ENCODE results near the gene KCTD10.

Gene KCTD10

GRCh38 chr12:109467978-109468676 lies 9.0 kb downstream of the KCTD10 start:
- Histone ChIP-seq H3K56ac (ENCODE audit: low read length) (peak overlapping the region; percentile 35), H3K27me3 (ENCODE audit: insufficient read depth, low read length, poor library complexity) (no peaks in the 10 kb centered on the region), H3K4me3 (ENCODE audit: low read length) (no peak overlapping the region), H3K23ac (ENCODE audit: low read length) (no peak overlapping the region), H2AK5ac (ENCODE audit: low read length) (no peak overlapping the region), H2BK5ac (ENCODE audit: low read length) (no peak overlapping the region), H3K4ac (ENCODE audit: low read depth, low read length) (no peak overlapping the region), H3K4me1 (ENCODE audit: control insufficient read depth, low read depth, low read length) (peaks cover 12% of the 10 kb centered on the region), H3K79me1 (ENCODE audit: low read length) (peaks cover 51% of the 10 kb centered on the region), H3K18ac (ENCODE audit: low read length) (no peak overlapping the region), H3K36me3 (ENCODE audit: control insufficient read depth, insufficient read depth, low read length) (peaks cover 6% of the 10 kb centered on the region), H4K8ac (ENCODE audit: low read depth, low read length) (no peak overlapping the region), H3K79me2 (ENCODE audit: control insufficient read depth, insufficient read depth, low read length) (peaks cover 76% of the 10 kb centered on the region), H4K5ac (ENCODE audit: low read length) (no peak overlapping the region), H2BK120ac (ENCODE audit: low read depth, low read length) (no peak overlapping the region), H3K27ac (ENCODE audit: low read depth, low read length) (no peak overlapping the region), H3K4me2 (ENCODE audit: low read length) (no peak overlapping the region), H3K9ac (ENCODE audit: low read length) (no peak overlapping the region), H2BK15ac (replicated peaks; ENCODE audit: low read depth) (no peak overlapping the region)
- DNase-seq, result peak; percentile 26
- no CpG with 5 or more reads among the region's 8 CpGs for WGBS (ENCODE audit: extremely low coverage, insufficient coverage, low lambda C conversion rate)

GRCh38 chr12:109466821-109467220 lies 10.3 kb downstream of the KCTD10 start:
- DNase-seq, result no peak
- peaks cover 6% of the 10 kb centered on the region for H3K36me3 ChIP-seq (ENCODE audit: control insufficient read depth, insufficient read depth, low read length)
- H3K4ac ChIP-seq (ENCODE audit: low read depth, low read length), result no peak overlapping the region
- H3K79me2 ChIP-seq (ENCODE audit: control insufficient read depth, insufficient read depth, low read length), result peaks cover 75% of the 10 kb centered on the region
- H4K8ac ChIP-seq (ENCODE audit: low read depth, low read length), result no peak overlapping the region
- no peak overlapping the region for H2BK5ac ChIP-seq (ENCODE audit: low read length)
- no CpG with 5 or more reads among the region's 3 CpGs for WGBS (ENCODE audit: extremely low coverage, insufficient coverage, low lambda C conversion rate)
- no peak overlapping the region for H3K56ac ChIP-seq (ENCODE audit: low read length)
- no peak overlapping the region for H3K23ac ChIP-seq (ENCODE audit: low read length)
- no peak overlapping the region for H4K5ac ChIP-seq (ENCODE audit: low read length)
- H3K27me3 ChIP-seq (ENCODE audit: insufficient read depth, low read length, poor library complexity), result no peaks in the 10 kb centered on the region
- H3K4me1 ChIP-seq (ENCODE audit: control insufficient read depth, low read depth, low read length), result peaks cover 18% of the 10 kb centered on the region
- no peak overlapping the region for H2AK5ac ChIP-seq (ENCODE audit: low read length)
- no peak overlapping the region for H2BK120ac ChIP-seq (ENCODE audit: low read depth, low read length)
- H3K4me2 ChIP-seq (ENCODE audit: low read length), result no peak overlapping the region
- H3K4me3 ChIP-seq (ENCODE audit: low read length), result no peak overlapping the region
- no peak overlapping the region for H3K18ac ChIP-seq (ENCODE audit: low read length)
- H3K79me1 ChIP-seq (ENCODE audit: low read length), result peaks cover 48% of the 10 kb centered on the region
- H3K27ac ChIP-seq (ENCODE audit: low read depth, low read length), result no peak overlapping the region
- H3K9ac ChIP-seq (ENCODE audit: low read length), result no peak overlapping the region
- no peak overlapping the region for H2BK15ac ChIP-seq (replicated peaks; ENCODE audit: low read depth)

DNA sequence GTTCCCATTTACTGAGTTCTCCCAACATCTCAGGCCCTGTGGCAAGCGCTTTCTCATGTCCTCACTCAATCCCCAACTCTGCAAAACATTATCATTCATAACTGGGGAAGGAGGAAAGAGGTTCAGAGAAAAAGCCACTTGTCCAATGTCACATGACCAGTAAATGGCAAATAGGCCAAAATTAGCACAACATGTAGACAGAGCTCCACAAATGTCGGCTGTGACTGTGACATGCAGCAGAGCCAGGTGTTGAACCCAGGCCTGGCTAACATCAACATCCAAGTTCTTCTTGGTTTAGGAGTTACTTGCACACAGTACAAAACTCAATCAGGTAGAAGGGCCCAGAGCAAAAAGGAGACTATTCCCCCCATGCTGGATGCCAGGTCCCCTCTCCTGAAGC lies 10.8 kb downstream of the KCTD10 start:
- peaks cover 23% of the 10 kb centered on the region for H3K4me1 ChIP-seq (ENCODE audit: control insufficient read depth, low read depth, low read length)
- H2BK5ac ChIP-seq (ENCODE audit: low read length), result no peak overlapping the region
- no peak overlapping the region for H4K8ac ChIP-seq (ENCODE audit: low read depth, low read length)
- H3K9ac ChIP-seq (ENCODE audit: low read length), result no peak overlapping the region
- peaks cover 53% of the 10 kb centered on the region for H3K79me1 ChIP-seq (ENCODE audit: low read length)
- no peak overlapping the region for H3K23ac ChIP-seq (ENCODE audit: low read length)
- H2BK15ac ChIP-seq (replicated peaks; ENCODE audit: low read depth), result no peak overlapping the region
- no peak overlapping the region for H2AK5ac ChIP-seq (ENCODE audit: low read length)
- no peak overlapping the region for H3K56ac ChIP-seq (ENCODE audit: low read length)
- H3K79me2 ChIP-seq (ENCODE audit: control insufficient read depth, insufficient read depth, low read length), result peaks cover 77% of the 10 kb centered on the region
- peaks cover 6% of the 10 kb centered on the region for H3K36me3 ChIP-seq (ENCODE audit: control insufficient read depth, insufficient read depth, low read length)
- DNase-seq, result no peak
- H3K4ac ChIP-seq (ENCODE audit: low read depth, low read length), result no peak overlapping the region
- H3K27me3 ChIP-seq (ENCODE audit: insufficient read depth, low read length, poor library complexity), result no peaks in the 10 kb centered on the region
- H2BK120ac ChIP-seq (ENCODE audit: low read depth, low read length), result no peak overlapping the region
- no peak overlapping the region for H3K4me2 ChIP-seq (ENCODE audit: low read length)
- H3K18ac ChIP-seq (ENCODE audit: low read length), result no peak overlapping the region
- no peak overlapping the region for H3K4me3 ChIP-seq (ENCODE audit: low read length)
- no CpG with 5 or more reads among the region's 2 CpGs for WGBS (ENCODE audit: extremely low coverage, insufficient coverage, low lambda C conversion rate)
- no peak overlapping the region for H3K27ac ChIP-seq (ENCODE audit: low read depth, low read length)
- no peak overlapping the region for H4K5ac ChIP-seq (ENCODE audit: low read length)

DNA sequence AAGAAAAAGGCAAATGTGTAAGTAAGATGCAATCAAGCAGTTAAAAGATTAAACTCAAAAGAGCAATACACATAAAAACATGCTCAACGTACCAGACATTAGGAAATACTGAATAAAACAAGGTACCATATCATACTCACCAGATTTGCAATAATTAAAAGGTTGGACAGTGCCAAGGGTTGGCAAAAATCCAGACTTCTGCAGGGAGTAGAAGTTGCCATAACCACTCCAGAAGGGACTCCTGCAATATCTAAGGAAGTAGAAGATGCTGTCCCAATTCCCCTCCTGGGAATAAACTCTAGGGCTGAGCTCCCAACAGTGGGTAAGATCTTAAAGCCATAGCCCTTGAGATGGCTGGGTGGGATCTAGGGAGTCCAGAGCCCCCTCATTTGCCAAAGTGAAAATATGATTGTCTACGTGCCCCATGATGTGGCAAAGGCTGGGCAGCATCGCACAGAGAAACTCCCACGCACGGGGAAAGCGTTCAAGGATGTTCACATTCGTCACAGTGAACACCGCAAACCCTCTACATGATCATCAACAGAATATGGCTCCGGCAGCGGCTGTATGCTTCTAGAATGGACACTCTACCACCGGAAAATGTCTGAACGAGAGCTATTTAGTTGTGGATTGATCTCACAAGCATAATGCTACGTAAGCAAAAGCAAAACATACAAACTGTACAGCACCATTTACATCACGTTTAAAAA lies 12.3 kb downstream of the KCTD10 start:
- Histone ChIP-seq H3K4me3 (ENCODE audit: low read length) (no peak overlapping the region), H3K79me2 (ENCODE audit: control insufficient read depth, insufficient read depth, low read length) (peaks cover 75% of the 10 kb centered on the region), H4K5ac (ENCODE audit: low read length) (no peak overlapping the region), H2AK5ac (ENCODE audit: low read length) (no peak overlapping the region), H2BK15ac (replicated peaks; ENCODE audit: low read depth) (no peak overlapping the region), H3K23ac (ENCODE audit: low read length) (no peak overlapping the region), H2BK120ac (ENCODE audit: low read depth, low read length) (no peak overlapping the region), H3K9ac (ENCODE audit: low read length) (no peak overlapping the region), H3K4ac (ENCODE audit: low read depth, low read length) (no peak overlapping the region), H3K27ac (ENCODE audit: low read depth, low read length) (no peak overlapping the region), H3K4me2 (ENCODE audit: low read length) (no peak overlapping the region), H3K18ac (ENCODE audit: low read length) (no peak overlapping the region), H3K79me1 (ENCODE audit: low read length) (peaks cover 59% of the 10 kb centered on the region), H2BK5ac (ENCODE audit: low read length) (no peak overlapping the region), H3K36me3 (ENCODE audit: control insufficient read depth, insufficient read depth, low read length) (peaks cover 6% of the 10 kb centered on the region), H3K4me1 (ENCODE audit: control insufficient read depth, low read depth, low read length) (peaks cover 23% of the 10 kb centered on the region), H3K56ac (ENCODE audit: low read length) (no peak overlapping the region), H3K27me3 (ENCODE audit: insufficient read depth, low read length, poor library complexity) (no peaks in the 10 kb centered on the region), H4K8ac (ENCODE audit: low read depth, low read length) (no peak overlapping the region)
- no CpG with 5 or more reads among the region's 14 CpGs for WGBS (ENCODE audit: extremely low coverage, insufficient coverage, low lambda C conversion rate)
- DNase-seq, result no peak

DNA sequence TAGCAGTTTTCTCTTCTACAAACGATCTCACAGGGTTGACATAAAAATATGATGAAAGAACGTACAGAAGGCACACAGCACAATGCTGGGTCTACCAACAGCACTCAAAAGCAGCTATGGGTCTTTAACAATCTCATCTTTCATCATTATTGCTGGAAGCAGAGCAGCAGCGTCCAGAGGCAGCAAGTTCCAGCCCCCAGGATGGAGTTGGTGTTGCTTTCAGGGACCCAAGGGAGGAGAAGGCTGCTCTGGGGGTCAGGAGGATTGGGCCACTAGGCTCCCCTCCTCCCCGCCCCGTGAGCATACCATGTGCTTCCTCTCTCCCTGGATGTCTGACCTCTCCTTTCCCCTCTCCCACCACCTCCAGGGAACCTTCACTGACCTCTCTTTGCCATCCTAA lies 13.3 kb downstream of the KCTD10 start:
- Histone ChIP-seq H3K27ac (ENCODE audit: low read depth, low read length) (peak overlapping the region; percentile 31), H3K79me1 (ENCODE audit: low read length) (peaks cover 50% of the 10 kb centered on the region), H3K4me1 (ENCODE audit: control insufficient read depth, low read depth, low read length) (peaks cover 26% of the 10 kb centered on the region), H3K9ac (ENCODE audit: low read length) (no peak overlapping the region), H4K5ac (ENCODE audit: low read length) (no peak overlapping the region), H3K4me2 (ENCODE audit: low read length) (no peak overlapping the region), H3K18ac (ENCODE audit: low read length) (no peak overlapping the region), H2BK15ac (replicated peaks; ENCODE audit: low read depth) (no peak overlapping the region), H3K4ac (ENCODE audit: low read depth, low read length) (no peak overlapping the region), H4K8ac (ENCODE audit: low read depth, low read length) (no peak overlapping the region), H3K4me3 (ENCODE audit: low read length) (no peak overlapping the region), H2BK5ac (ENCODE audit: low read length) (no peak overlapping the region), H2AK5ac (ENCODE audit: low read length) (no peak overlapping the region), H3K36me3 (ENCODE audit: control insufficient read depth, insufficient read depth, low read length) (peaks cover 1% of the 10 kb centered on the region), H3K23ac (ENCODE audit: low read length) (no peak overlapping the region), H3K56ac (ENCODE audit: low read length) (no peak overlapping the region), H2BK120ac (ENCODE audit: low read depth, low read length) (no peak overlapping the region), H3K27me3 (ENCODE audit: insufficient read depth, low read length, poor library complexity) (no peaks in the 10 kb centered on the region), H3K79me2 (ENCODE audit: control insufficient read depth, insufficient read depth, low read length) (peaks cover 69% of the 10 kb centered on the region)
- WGBS (ENCODE audit: extremely low coverage, insufficient coverage, low lambda C conversion rate), result no CpG with 5 or more reads among the region's 5 CpGs
- no peak for DNase-seq
